ENCODE results near the gene KRT26. TPM values are rescaled to one million over a fixed set of nuclear protein-coding genes. Genes with fewer than 3 reads are reported as not detected.

The KRT26 gene
- polyA plus RNA-seq, 1 donor (not counting 4 experiments of a cell fraction or from before 2014, with no cell fraction given), result not detected

DNA sequence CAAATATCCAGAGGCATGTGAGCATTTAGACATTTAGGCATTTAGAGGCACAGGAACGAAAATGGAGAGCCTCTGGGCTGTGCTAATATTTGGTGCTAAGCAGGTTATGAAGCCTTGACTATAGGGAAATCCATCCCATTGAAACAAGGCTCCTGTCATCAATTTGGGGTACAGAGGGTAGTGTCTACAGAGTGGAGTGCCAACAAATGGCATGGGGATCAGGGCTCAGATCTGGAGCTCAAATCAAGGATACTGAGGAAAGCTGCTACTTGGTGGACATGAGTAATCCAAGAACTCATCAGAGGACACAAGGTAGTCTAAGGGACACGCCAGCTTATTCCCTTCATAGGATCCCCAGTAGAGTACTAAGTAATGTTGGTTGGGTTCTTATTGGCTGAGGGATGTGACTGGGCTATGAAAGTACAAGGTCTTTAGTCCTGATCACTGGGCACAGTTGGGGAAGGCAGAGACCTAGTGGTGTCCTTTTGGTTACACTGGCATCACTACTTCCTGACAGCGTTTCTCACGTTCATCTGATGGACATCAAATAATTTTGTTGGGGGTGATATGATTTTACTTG is 45.2 kb upstream of the KRT26 start:
- FAIRE-seq (no peak), DNase-seq (ENCODE audit: low read depth, low spot score) (no peak)
- Histone ChIP-seq H3K9me3 (ENCODE audit: control insufficient read depth, low read depth, low read length) (no peaks in the 10 kb centered on the region), H2AFZ (ENCODE audit: control insufficient read depth, low read length) (no peak overlapping the region), H3K9me1 (ENCODE audit: control insufficient read depth, extremely low read depth, insufficient read depth, low read length) (no peaks in the 10 kb centered on the region), H3K27ac (ENCODE audit: control insufficient read depth, insufficient read depth, low read length) (no peak overlapping the region), H3K9ac (ENCODE audit: control insufficient read depth, extremely low read depth, insufficient read depth, low read length) (no peak overlapping the region), H3K4me2 (ENCODE audit: control insufficient read depth, extremely low read depth, insufficient read depth, low read depth, low read length) (no peak overlapping the region), H3K4me3 (ENCODE audit: control insufficient read depth in 2 of 3, extremely low read depth in 1 of 3, insufficient read depth in 2 of 3, low read depth in 1 of 3, low read length in 3 of 3) (no peak overlapping the region), H3K79me2 (ENCODE audit: control insufficient read depth, insufficient read depth, low read length) (peaks cover 12% of the 10 kb centered on the region), H3K27me3 (ENCODE audit: control insufficient read depth, extremely low read depth, insufficient read depth, low read length) (no peaks in the 10 kb centered on the region), H3K36me3 (ENCODE audit: control insufficient read depth in 2 of 2, extremely low read depth in 1 of 2, insufficient read depth in 2 of 2, low read length in 2 of 2) (peaks cover 3 to 8% of the 10 kb centered on the region in 2 experiments), H4K20me1 (ENCODE audit: control insufficient read depth, extremely low read depth, insufficient read depth, low read length) (no peaks in the 10 kb centered on the region), H3K4me1 (ENCODE audit: control insufficient read depth, extremely low read depth, insufficient read depth, low read length) (peaks cover 13% of the 10 kb centered on the region)
- TF ChIP-seq, protein P1, sequence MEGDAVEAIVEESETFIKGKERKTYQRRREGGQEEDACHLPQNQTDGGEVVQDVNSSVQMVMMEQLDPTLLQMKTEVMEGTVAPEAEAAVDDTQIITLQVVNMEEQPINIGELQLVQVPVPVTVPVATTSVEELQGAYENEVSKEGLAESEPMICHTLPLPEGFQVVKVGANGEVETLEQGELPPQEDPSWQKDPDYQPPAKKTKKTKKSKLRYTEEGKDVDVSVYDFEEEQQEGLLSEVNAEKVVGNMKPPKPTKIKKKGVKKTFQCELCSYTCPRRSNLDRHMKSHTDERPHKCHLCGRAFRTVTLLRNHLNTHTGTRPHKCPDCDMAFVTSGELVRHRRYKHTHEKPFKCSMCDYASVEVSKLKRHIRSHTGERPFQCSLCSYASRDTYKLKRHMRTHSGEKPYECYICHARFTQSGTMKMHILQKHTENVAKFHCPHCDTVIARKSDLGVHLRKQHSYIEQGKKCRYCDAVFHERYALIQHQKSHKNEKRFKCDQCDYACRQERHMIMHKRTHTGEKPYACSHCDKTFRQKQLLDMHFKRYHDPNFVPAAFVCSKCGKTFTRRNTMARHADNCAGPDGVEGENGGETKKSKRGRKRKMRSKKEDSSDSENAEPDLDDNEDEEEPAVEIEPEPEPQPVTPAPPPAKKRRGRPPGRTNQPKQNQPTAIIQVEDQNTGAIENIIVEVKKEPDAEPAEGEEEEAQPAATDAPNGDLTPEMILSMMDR (optimal IDR thresholded peaks at IDR 0.05 in 1 of 3, IDR thresholded peaks at IDR 0.05 in 1 of 3, conservative IDR thresholded peaks at IDR 0.05 in 1 of 3; ENCODE audit: extremely low read depth in 1 of 3, insufficient read depth in 2 of 3, low read length in 3 of 3), result no peak
- no peak for TF ChIP-seq EZH2 (IDR thresholded peaks at IDR 0.05; ENCODE audit: low read length)
- dilution Hi-C loops (cut with MboI; ENCODE audit: extremely low pct_ligation_motif_present, low sequenced_read_pairs), result no loop called here

GRCh38 chr17:40816569-40816968 is 44.6 kb upstream of the KRT26 start:
- dilution Hi-C loops (cut with MboI; ENCODE audit: extremely low pct_ligation_motif_present, low sequenced_read_pairs), result no loop called here
- Histone ChIP-seq H3K4me3 (ENCODE audit: control insufficient read depth in 2 of 3, extremely low read depth in 1 of 3, insufficient read depth in 2 of 3, low read depth in 1 of 3, low read length in 3 of 3) (no peak overlapping the region), H3K36me3 (ENCODE audit: control insufficient read depth in 2 of 2, extremely low read depth in 1 of 2, insufficient read depth in 2 of 2, low read length in 2 of 2) (peaks cover 3 to 8% of the 10 kb centered on the region in 2 experiments), H3K4me1 (ENCODE audit: control insufficient read depth, extremely low read depth, insufficient read depth, low read length) (peaks cover 13% of the 10 kb centered on the region), H4K20me1 (ENCODE audit: control insufficient read depth, extremely low read depth, insufficient read depth, low read length) (no peaks in the 10 kb centered on the region), H3K27ac (ENCODE audit: control insufficient read depth, insufficient read depth, low read length) (no peak overlapping the region), H3K9me3 (ENCODE audit: control insufficient read depth, low read depth, low read length) (no peaks in the 10 kb centered on the region), H3K79me2 (ENCODE audit: control insufficient read depth, insufficient read depth, low read length) (peaks cover 12% of the 10 kb centered on the region), H3K27me3 (ENCODE audit: control insufficient read depth, extremely low read depth, insufficient read depth, low read length) (no peaks in the 10 kb centered on the region), H3K4me2 (ENCODE audit: control insufficient read depth, extremely low read depth, insufficient read depth, low read depth, low read length) (no peak overlapping the region), H3K9me1 (ENCODE audit: control insufficient read depth, extremely low read depth, insufficient read depth, low read length) (no peaks in the 10 kb centered on the region), H3K9ac (ENCODE audit: control insufficient read depth, extremely low read depth, insufficient read depth, low read length) (no peak overlapping the region), H2AFZ (ENCODE audit: control insufficient read depth, low read length) (no peak overlapping the region)
- DNase-seq (ENCODE audit: low read depth, low spot score), result no peak
- TF ChIP-seq EZH2 (IDR thresholded peaks at IDR 0.05; ENCODE audit: low read length), result no peak
- TF ChIP-seq, protein P1 (optimal IDR thresholded peaks at IDR 0.05 in 1 of 3, IDR thresholded peaks at IDR 0.05 in 1 of 3, conservative IDR thresholded peaks at IDR 0.05 in 1 of 3; ENCODE audit: extremely low read depth in 1 of 3, insufficient read depth in 2 of 3, low read length in 3 of 3), result no peak
- FAIRE-seq, result no peak

All from keratinocyte (primary cell).